ENCODE measurements around the gene TEX38. TPM values are rescaled to one million over a fixed set of nuclear protein-coding genes. Genes with fewer than 3 reads are reported as not detected.

TEX38 gene
- total RNA-seq, 1 experiment from 2014 or later: 0.47 TPM

DNA sequence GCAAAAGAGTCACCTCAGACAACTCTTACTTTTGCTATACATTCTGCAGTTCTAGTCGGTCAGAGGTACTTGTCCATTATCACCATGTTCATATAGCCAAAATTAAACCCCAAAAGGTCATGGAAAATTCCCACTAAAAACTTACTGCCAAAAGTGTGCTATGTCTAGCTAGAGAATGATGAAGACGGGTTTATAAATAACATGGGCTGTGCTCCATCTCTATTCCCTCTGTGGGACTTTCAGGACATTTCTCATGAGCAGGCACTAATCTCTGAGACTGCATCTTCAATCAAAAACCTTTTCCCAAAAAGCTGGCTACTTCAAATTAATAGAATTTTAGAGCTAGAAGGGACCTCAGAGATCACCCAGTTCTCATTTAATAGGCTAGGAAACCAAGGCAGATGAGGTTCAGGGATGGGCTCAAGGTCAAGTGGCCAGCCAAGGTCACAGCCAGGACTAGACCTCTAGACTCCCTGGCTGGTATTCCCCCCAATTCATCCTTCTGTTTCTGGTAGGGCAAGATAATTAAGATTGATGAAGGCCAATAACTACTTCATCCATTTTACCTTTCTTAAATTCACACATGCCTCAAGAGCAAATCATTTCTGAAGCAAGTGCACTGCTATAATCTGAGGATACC lies 34.1 kb upstream of the TEX38 start:
- Histone ChIP-seq H4K20me1 (ENCODE audit: insufficient read depth) (no peaks in the 10 kb centered on the region; the same call in 1 of the 2 replicates), H3K79me2 (ENCODE audit: insufficient read depth, low read length) (no peaks in the 10 kb centered on the region), H3K4me2 (ENCODE audit: low read length) (no peak overlapping the region), H3K9me3 (ENCODE audit: control insufficient read depth in 1 of 2, insufficient read depth in 1 of 2, low read depth in 1 of 2, low read length in 2 of 2) (no peaks in the 10 kb centered on the region), H2AFZ (ENCODE audit: low read depth, low read length, poor library complexity, severe bottlenecking) (no peak overlapping the region), H3K9me2 (ENCODE audit: insufficient read depth) (no peaks in the 10 kb centered on the region), H3K9ac (ENCODE audit: low read length) (no peak overlapping the region), H3K27ac (ENCODE audit: low read depth, low read length) (no peak overlapping the region), H3K4me1 (ENCODE audit: control insufficient read depth in 1 of 2, insufficient read depth in 2 of 2, low read length in 2 of 2) (no peaks in the 10 kb centered on the region), H3K4me3 (replicated peaks in 1 of 2; ENCODE audit: low read depth in 1 of 2, low read length in 2 of 2) (no peak overlapping the region), H3K36me3 (ENCODE audit: control insufficient read depth in 1 of 2, insufficient read depth in 2 of 2, low read length in 2 of 2) (peaks cover 4 to 15% of the 10 kb centered on the region in 2 experiments; a peak in 2 of 4 replicates), H3K27me3 (ENCODE audit: insufficient read depth, low read length) (no peaks in the 10 kb centered on the region)
- POLR2A ChIA-PET: no interaction called here
- no TSS peak for BruUV-seq (replicated peaks)
- RAD21 ChIA-PET (ENCODE audit: low non-redundant PET in 1 of 2, low total read pairs in 2 of 2, uncharacterized antibody in 2 of 2, unreplicated experiment in 2 of 2): no interaction called here
- CTCF ChIA-PET: no interaction called here
- no peak for TF ChIP-seq FOSL1 (IDR thresholded peaks at IDR 0.05; ENCODE audit: low read depth)
- no peak for TF ChIP-seq ZNF274 (IDR thresholded peaks at IDR 0.05; ENCODE audit: low read depth, low read length)
- ATAC-seq (no peak), DNase-seq (ENCODE audit: low read depth, low spot score) (no peak)
- intact Hi-C loops (cut with micrococcal nuclease): no loop called here

- ATAC-seq: no peak
- H3K79me2 ChIP-seq (ENCODE audit: insufficient read depth, low read length): no peaks in the 10 kb centered on the region
- no peak for TF ChIP-seq JUND (IDR thresholded peaks at IDR 0.05)
- TF ChIP-seq YY1 (IDR thresholded peaks at IDR 0.05; ENCODE audit: extremely low read depth, insufficient replicate concordance, low read depth, low read length): no peak
- no peak overlapping the region for H2AFZ ChIP-seq (ENCODE audit: low read depth, low read length, poor library complexity, severe bottlenecking)
- intact Hi-C loops (cut with micrococcal nuclease): no loop called here
- H3K4me3 ChIP-seq (replicated peaks in 1 of 2; ENCODE audit: low read depth in 1 of 2, low read length in 2 of 2): no peak overlapping the region
- no peak overlapping the region for H3K4me2 ChIP-seq (ENCODE audit: low read length)
- H3K9ac ChIP-seq (ENCODE audit: low read length): no peak overlapping the region
- H3K36me3 ChIP-seq (ENCODE audit: control insufficient read depth in 1 of 2, insufficient read depth in 2 of 2, low read length in 2 of 2): peaks cover 4 to 13% of the 10 kb centered on the region in 2 experiments; a peak in 2 of 4 replicates
- no peak overlapping the region for H3K27ac ChIP-seq (ENCODE audit: low read depth, low read length)
- H4K20me1 ChIP-seq (ENCODE audit: insufficient read depth): no peaks in the 10 kb centered on the region; the same call in 1 of the 2 replicates
- H3K27me3 ChIP-seq (ENCODE audit: insufficient read depth, low read length): no peaks in the 10 kb centered on the region
- no peaks in the 10 kb centered on the region for H3K9me3 ChIP-seq (ENCODE audit: control insufficient read depth in 1 of 2, insufficient read depth in 1 of 2, low read depth in 1 of 2, low read length in 2 of 2)
- RAD21 ChIA-PET (ENCODE audit: low non-redundant PET in 1 of 2, low total read pairs in 2 of 2, uncharacterized antibody in 2 of 2, unreplicated experiment in 2 of 2): no interaction called here
- H3K9me2 ChIP-seq (ENCODE audit: insufficient read depth): no peaks in the 10 kb centered on the region
- CTCF ChIA-PET: no interaction called here
- POLR2A ChIA-PET: no interaction called here
- BruUV-seq (replicated peaks): no TSS peak
- H3K4me1 ChIP-seq (ENCODE audit: control insufficient read depth in 1 of 2, insufficient read depth in 2 of 2, low read length in 2 of 2): peaks cover 0 to 6% of the 10 kb centered on the region in 2 experiments; a peak in 2 of 4 replicates
- DNase-seq (ENCODE audit: low read depth, low spot score): no peak
Measured at GRCh38 chr1:46638921-46639320, 32.7 kb upstream of the TEX38 start.
